ENCODE results near the gene SLC24A1. TPM values are rescaled to one million over a fixed set of nuclear protein-coding genes. Genes with fewer than 3 reads are reported as not detected.

The SLC24A1 gene
- total RNA-seq, 1 donor from 2014 or later, result 5.4 TPM

- no peaks in the 10 kb centered on the region for H3K36me3 Mint-ChIP-seq (ENCODE audit: low read depth)
- H3K27me3 Mint-ChIP-seq (ENCODE audit: low read depth), result no peaks in the 10 kb centered on the region
- H3K9me3 Mint-ChIP-seq, result no peaks in the 10 kb centered on the region
- DNase-seq (ENCODE audit: low read depth, low spot score), result no peak
- TF ChIP-seq, protein P1, sequence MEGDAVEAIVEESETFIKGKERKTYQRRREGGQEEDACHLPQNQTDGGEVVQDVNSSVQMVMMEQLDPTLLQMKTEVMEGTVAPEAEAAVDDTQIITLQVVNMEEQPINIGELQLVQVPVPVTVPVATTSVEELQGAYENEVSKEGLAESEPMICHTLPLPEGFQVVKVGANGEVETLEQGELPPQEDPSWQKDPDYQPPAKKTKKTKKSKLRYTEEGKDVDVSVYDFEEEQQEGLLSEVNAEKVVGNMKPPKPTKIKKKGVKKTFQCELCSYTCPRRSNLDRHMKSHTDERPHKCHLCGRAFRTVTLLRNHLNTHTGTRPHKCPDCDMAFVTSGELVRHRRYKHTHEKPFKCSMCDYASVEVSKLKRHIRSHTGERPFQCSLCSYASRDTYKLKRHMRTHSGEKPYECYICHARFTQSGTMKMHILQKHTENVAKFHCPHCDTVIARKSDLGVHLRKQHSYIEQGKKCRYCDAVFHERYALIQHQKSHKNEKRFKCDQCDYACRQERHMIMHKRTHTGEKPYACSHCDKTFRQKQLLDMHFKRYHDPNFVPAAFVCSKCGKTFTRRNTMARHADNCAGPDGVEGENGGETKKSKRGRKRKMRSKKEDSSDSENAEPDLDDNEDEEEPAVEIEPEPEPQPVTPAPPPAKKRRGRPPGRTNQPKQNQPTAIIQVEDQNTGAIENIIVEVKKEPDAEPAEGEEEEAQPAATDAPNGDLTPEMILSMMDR (conservative IDR thresholded peaks at IDR 0.05), result no peak
- no peak overlapping the region for H3K4me3 Mint-ChIP-seq
- no peaks in the 10 kb centered on the region for H3K4me1 Mint-ChIP-seq
- no peak overlapping the region for H3K27ac Mint-ChIP-seq (ENCODE audit: unreplicated experiment)
Observed at GRCh38 chr15:65659502-65660052, 37.8 kb downstream of the SLC24A1 start.

DNA sequence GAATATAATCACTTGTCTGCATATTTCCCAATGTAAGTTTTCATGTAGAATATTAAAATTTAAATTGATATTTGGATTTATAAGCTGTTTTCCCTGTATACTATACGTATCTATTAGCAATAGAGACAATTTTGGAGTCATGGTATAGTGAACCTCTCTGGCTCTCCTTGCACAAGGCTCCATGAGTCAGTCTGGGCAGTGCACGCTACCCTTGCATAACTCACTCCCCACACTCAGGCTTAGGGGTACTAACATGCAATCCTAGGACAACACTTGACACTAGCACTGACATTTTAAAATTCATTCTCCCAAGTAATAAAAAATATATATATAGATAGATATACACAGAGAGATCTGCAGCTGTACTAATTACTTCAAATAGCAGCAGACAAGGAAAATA lies 39.2 kb downstream of the SLC24A1 start:
- Mint-ChIP-seq H3K9me3 (no peaks in the 10 kb centered on the region), H3K27me3 (ENCODE audit: low read depth) (no peaks in the 10 kb centered on the region), H3K36me3 (ENCODE audit: low read depth) (no peaks in the 10 kb centered on the region), H3K4me3 (no peak overlapping the region), H3K4me1 (no peaks in the 10 kb centered on the region), H3K27ac (ENCODE audit: unreplicated experiment) (no peak overlapping the region)
- TF ChIP-seq, protein P1 (conservative IDR thresholded peaks at IDR 0.05), result no peak
- no peak for DNase-seq (ENCODE audit: low read depth, low spot score)

DNA sequence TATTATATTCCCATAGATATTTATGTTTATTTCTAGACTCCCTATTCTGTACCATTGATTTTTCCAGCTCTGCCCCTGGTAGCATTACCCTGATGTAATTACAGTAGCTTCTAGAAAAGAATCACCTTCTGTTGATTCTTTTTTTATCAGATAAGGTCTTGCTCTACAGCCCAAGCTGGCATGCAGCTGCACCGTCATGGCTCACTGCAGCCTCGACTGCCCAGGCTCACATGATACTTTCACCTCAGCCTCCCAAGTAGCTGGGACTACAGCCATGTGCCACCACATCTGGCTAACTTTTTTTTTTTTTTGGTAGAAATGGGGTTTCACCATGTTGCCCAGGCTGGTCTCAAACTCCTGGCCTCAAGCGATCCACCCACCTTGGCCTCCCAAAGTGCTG lies 41.8 kb downstream of the SLC24A1 start:
- H3K27ac Mint-ChIP-seq (ENCODE audit: unreplicated experiment), result no peak overlapping the region
- no peaks in the 10 kb centered on the region for H3K27me3 Mint-ChIP-seq (ENCODE audit: low read depth)
- no peak for DNase-seq (ENCODE audit: low read depth, low spot score)
- H3K4me1 Mint-ChIP-seq, result no peaks in the 10 kb centered on the region
- no peaks in the 10 kb centered on the region for H3K36me3 Mint-ChIP-seq (ENCODE audit: low read depth)
- H3K9me3 Mint-ChIP-seq, result no peaks in the 10 kb centered on the region
- TF ChIP-seq, protein P1 (conservative IDR thresholded peaks at IDR 0.05), result no peak
- no peak overlapping the region for H3K4me3 Mint-ChIP-seq

DNA sequence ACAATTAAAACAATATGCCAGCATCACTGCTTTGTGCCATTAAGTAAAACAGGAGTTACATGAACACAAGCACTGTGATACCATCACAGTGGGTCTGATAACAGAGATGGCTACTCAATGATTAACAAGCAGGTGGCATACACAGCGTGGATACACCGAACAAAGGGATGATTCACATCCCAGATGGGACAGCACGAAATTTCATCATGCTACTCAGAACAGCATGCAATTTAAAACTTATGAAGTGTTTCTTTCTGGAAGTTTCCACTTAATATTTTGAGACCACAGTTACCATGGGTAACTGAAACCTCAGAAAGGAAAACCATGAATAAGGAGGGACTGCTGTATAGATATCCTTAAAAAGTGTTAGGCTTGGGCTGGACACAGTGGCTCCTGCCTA lies 44.5 kb downstream of the SLC24A1 start:
- no peak overlapping the region for H3K27ac Mint-ChIP-seq (ENCODE audit: unreplicated experiment)
- TF ChIP-seq, protein P1 (conservative IDR thresholded peaks at IDR 0.05), result no peak
- no peaks in the 10 kb centered on the region for H3K27me3 Mint-ChIP-seq (ENCODE audit: low read depth)
- no peaks in the 10 kb centered on the region for H3K9me3 Mint-ChIP-seq
- no peaks in the 10 kb centered on the region for H3K4me1 Mint-ChIP-seq
- H3K4me3 Mint-ChIP-seq, result no peak overlapping the region
- DNase-seq (ENCODE audit: low read depth, low spot score), result no peak
- no peaks in the 10 kb centered on the region for H3K36me3 Mint-ChIP-seq (ENCODE audit: low read depth)

- H3K4me1 Mint-ChIP-seq, result no peaks in the 10 kb centered on the region
- H3K36me3 Mint-ChIP-seq (ENCODE audit: low read depth), result no peaks in the 10 kb centered on the region
- no peak for DNase-seq (ENCODE audit: low read depth, low spot score)
- no peaks in the 10 kb centered on the region for H3K9me3 Mint-ChIP-seq
- no peaks in the 10 kb centered on the region for H3K27me3 Mint-ChIP-seq (ENCODE audit: low read depth)
- TF ChIP-seq, protein P1 (conservative IDR thresholded peaks at IDR 0.05), result no peak
- no peak overlapping the region for H3K4me3 Mint-ChIP-seq
- no peak overlapping the region for H3K27ac Mint-ChIP-seq (ENCODE audit: unreplicated experiment)
Observed at GRCh38 chr15:65675551-65675950, 53.8 kb downstream of the SLC24A1 start.

Measured in neural crest cell (in vitro differentiated cells).